Nephron progenitor cell (in vitro differentiated cells): ENCODE data around the gene GRIK5.

Source experiments
- DNase-seq: peaks from one replicate; pipeline ENCODE4 v3.0.0; 2021
- H3K27ac Mint-ChIP-seq: 2 replicates; pipeline ENCODE4 v1.8.0; 2021; ENCODE audit warnings: mild to moderate bottlenecking, moderate library complexity, mixed read lengths
- H3K27me3 Mint-ChIP-seq: 2 replicates; pipeline ENCODE4 v1.8.0; 2021; ENCODE audit warnings: mild to moderate bottlenecking, low read depth, mixed read lengths; ENCODE audit not compliant: poor library complexity
- H3K36me3 Mint-ChIP-seq: 2 replicates; pipeline ENCODE4 v1.8.0; 2021; ENCODE audit warnings: low read depth, mixed read lengths
- H3K4me1 Mint-ChIP-seq: 2 replicates; pipeline ENCODE4 v1.8.0; 2021; ENCODE audit warnings: mixed read lengths
- H3K4me3 Mint-ChIP-seq: 2 replicates; pipeline ENCODE4 v1.8.0; 2021; ENCODE audit warnings: mild to moderate bottlenecking, moderate library complexity, mixed read lengths
- H3K9me3 Mint-ChIP-seq: 2 replicates; pipeline ENCODE4 v1.8.0; 2021; ENCODE audit warnings: mild to moderate bottlenecking, moderate library complexity, mixed read lengths
- CTCF ChIP-seq: fragments of 200-600 bp; sonication (generic); IDR thresholded peaks from 2 replicates; pipeline ENCODE4 v1.5.0; 2021; ENCODE audit warnings: antibody characterized with exemption

GRIK5 gene

GRCh38 chr19:42068756-42069571 lies 1.0 kb downstream of the GRIK5 start:
- Mint-ChIP-seq H3K9me3 (no peaks in the 10 kb centered on the region), H3K36me3 (no peaks in the 10 kb centered on the region), H3K4me3 (no peak overlapping the region), H3K27me3 (peaks cover 14% of the 10 kb centered on the region), H3K27ac (no peak overlapping the region), H3K4me1 (peaks cover 15% of the 10 kb centered on the region)
- DNase-seq = no peak
- no peak for TF ChIP-seq CTCF

- Mint-ChIP-seq H3K4me3 (no peak overlapping the region), H3K9me3 (no peaks in the 10 kb centered on the region)
Observed at GRCh38 chr19:42068361-42068755, 1.6 kb downstream of the GRIK5 start.

DNA sequence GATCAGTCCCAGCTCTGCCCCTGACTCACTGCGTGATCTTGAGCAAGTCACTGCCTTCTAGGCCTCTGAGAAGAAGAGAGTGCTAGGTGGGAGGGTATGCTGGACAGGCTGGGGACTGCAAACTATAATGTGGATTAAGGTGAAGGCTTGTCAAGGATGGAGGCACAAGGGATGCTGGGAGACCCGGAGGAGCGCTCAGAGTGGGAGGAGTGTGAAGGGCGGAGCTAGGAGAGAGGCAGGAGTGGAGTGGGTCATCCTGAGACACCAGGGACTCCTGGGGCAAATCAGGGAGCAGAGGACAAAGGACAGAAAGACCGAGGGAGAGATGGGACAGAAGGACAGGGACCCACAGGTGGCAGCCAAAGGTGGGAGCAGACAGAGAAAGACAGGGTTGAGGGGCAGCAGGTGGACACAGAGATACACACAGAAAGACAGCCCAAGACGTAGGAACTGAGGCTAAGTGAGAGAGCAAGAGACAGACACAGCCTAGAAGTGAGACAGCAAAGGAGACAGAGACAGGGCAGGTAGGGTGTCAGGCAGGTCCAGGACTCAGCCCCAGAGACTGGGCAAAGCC lies 2.6 kb downstream of the GRIK5 start:
- H3K9me3 Mint-ChIP-seq = no peaks in the 10 kb centered on the region
- DNase-seq = no peak
- no peaks in the 10 kb centered on the region for H3K36me3 Mint-ChIP-seq
- no peak overlapping the region for H3K4me3 Mint-ChIP-seq
- TF ChIP-seq CTCF = no peak
- H3K4me1 Mint-ChIP-seq = peaks cover 18% of the 10 kb centered on the region
- H3K27ac Mint-ChIP-seq = no peak overlapping the region
- peaks cover 9% of the 10 kb centered on the region for H3K27me3 Mint-ChIP-seq

More at GRCh38 chr19:42068361-42068755, 1.6 kb downstream of the GRIK5 start:
- no peak for DNase-seq
- Mint-ChIP-seq H3K27me3 (peaks cover 14% of the 10 kb centered on the region), H3K36me3 (no peaks in the 10 kb centered on the region), H3K4me1 (peaks cover 18% of the 10 kb centered on the region), H3K27ac (no peak overlapping the region)
- no peak for TF ChIP-seq CTCF

DNA sequence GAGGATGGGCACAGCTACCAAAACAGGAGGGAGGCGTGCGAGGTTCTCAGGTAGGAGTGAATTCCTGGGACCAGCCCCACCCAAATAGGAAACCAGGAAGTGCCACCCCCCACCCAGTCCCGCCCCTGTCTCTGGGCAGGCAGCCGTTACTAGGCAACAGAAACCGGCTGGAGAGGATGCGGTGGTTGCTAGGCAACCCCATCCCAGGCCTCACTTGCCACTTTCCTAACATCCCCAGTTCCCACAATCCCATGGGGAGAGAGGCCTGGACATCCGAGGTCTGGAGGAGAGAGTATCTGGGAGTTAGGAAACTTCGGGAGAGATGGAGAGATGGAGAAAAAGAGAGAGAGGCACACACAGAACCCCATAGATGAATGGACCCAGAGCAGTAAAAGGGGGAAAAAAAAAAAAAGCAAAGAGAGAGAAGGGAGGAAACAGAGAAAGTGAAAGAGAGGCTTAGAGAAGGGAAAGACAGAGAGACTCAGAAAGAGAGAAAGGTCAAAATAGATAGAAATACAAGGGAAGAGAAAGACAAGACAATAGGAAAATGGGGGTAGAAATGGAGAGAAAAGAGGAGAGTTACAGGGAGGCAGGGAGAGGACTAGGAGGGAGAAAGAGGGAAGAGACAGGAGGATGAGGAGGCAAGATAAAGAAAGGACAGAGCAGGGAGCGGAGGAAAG lies 3.8 kb downstream of the GRIK5 start:
- H3K36me3 Mint-ChIP-seq = no peaks in the 10 kb centered on the region
- TF ChIP-seq CTCF = no peak
- H3K27ac Mint-ChIP-seq = no peak overlapping the region
- peaks cover 14% of the 10 kb centered on the region for H3K4me1 Mint-ChIP-seq
- no peak for DNase-seq
- H3K9me3 Mint-ChIP-seq = no peaks in the 10 kb centered on the region
- peaks cover 1% of the 10 kb centered on the region for H3K27me3 Mint-ChIP-seq
- no peak overlapping the region for H3K4me3 Mint-ChIP-seq

GRCh38 chr19:42065511-42065910 lies 4.5 kb downstream of the GRIK5 start:
- no peak overlapping the region for H3K27ac Mint-ChIP-seq
- no peak overlapping the region for H3K4me3 Mint-ChIP-seq
- H3K27me3 Mint-ChIP-seq = no peaks in the 10 kb centered on the region
- TF ChIP-seq CTCF = no peak
- no peaks in the 10 kb centered on the region for H3K9me3 Mint-ChIP-seq
- DNase-seq = no peak
- peaks cover 11% of the 10 kb centered on the region for H3K4me1 Mint-ChIP-seq
- no peaks in the 10 kb centered on the region for H3K36me3 Mint-ChIP-seq
